ENCODE data around the gene SPTB. TPM values are rescaled to one million over a fixed set of nuclear protein-coding genes. Genes with fewer than 3 reads are reported as not detected.

The SPTB gene
- total RNA-seq, 1 donor from 2014 or later: 0.10 TPM

- DNase-seq (ENCODE audit: low read depth): no peak
Measured at GRCh38 chr14:64752909-64753308, 126.8 kb downstream of the SPTB start.

GRCh38 chr14:64748995-64749714, 130.6 kb downstream of the SPTB start:
- no peak for DNase-seq (ENCODE audit: low read depth)

GRCh38 chr14:64748521-64748920, 131.2 kb downstream of the SPTB start:
- no peak for DNase-seq (ENCODE audit: low read depth)

- no peak for DNase-seq (ENCODE audit: low read depth)
Measured at GRCh38 chr14:64747327-64747726, 132.4 kb downstream of the SPTB start.

GRCh38 chr14:64746298-64747250, 133.1 kb downstream of the SPTB start:
- peak; percentile 47 for DNase-seq (ENCODE audit: low read depth)

- DNase-seq (ENCODE audit: low read depth): peak; percentile 74
Measured at GRCh38 chr14:64745511-64746091, 134.1 kb downstream of the SPTB start.

GRCh38 chr14:64743061-64743460, 136.6 kb downstream of the SPTB start:
- DNase-seq (ENCODE audit: low read depth): no peak

GRCh38 chr14:64741961-64742360, 137.7 kb downstream of the SPTB start:
- DNase-seq (ENCODE audit: low read depth): no peak

GRCh38 chr14:64741200-64741599, 138.5 kb downstream of the SPTB start:
- no peak for DNase-seq (ENCODE audit: low read depth)

GRCh38 chr14:64738281-64738804, 141.4 kb downstream of the SPTB start:
- DNase-seq (ENCODE audit: low read depth): no peak

GRCh38 chr14:64737391-64738280, 142.1 kb downstream of the SPTB start:
- DNase-seq (ENCODE audit: low read depth): no peak

GRCh38 chr14:64736271-64737169, 143.2 kb downstream of the SPTB start:
- no peak for DNase-seq (ENCODE audit: low read depth)

GRCh38 chr14:64734990-64735389, 144.7 kb downstream of the SPTB start:
- no peak for DNase-seq (ENCODE audit: low read depth)

GRCh38 chr14:64733899-64734298, 145.8 kb downstream of the SPTB start:
- DNase-seq (ENCODE audit: low read depth): no peak

GRCh38 chr14:64733321-64733720, 146.4 kb downstream of the SPTB start:
- DNase-seq (ENCODE audit: low read depth): no peak

- no peak for DNase-seq (ENCODE audit: low read depth)
Measured at GRCh38 chr14:64732536-64733120, 147.1 kb downstream of the SPTB start.

- DNase-seq (ENCODE audit: low read depth): no peak
Measured at GRCh38 chr14:64732066-64732465, 147.6 kb downstream of the SPTB start.

- DNase-seq (ENCODE audit: low read depth): no peak
Measured at GRCh38 chr14:64731141-64731581, 148.5 kb downstream of the SPTB start.

GRCh38 chr14:64730681-64731080, 149.0 kb downstream of the SPTB start:
- no peak for DNase-seq (ENCODE audit: low read depth)

- no peak for DNase-seq (ENCODE audit: low read depth)
Measured at GRCh38 chr14:64730061-64730440, 149.7 kb downstream of the SPTB start.

Data from renal cortical epithelial cell (primary cell).